Fibroblast of skin of scalp (primary cell): Measurements from ENCODE around the gene S1PR4. TPM values are rescaled to one million over a fixed set of nuclear protein-coding genes. Genes with fewer than 3 reads are reported as not detected.

Experiments
- DNase-seq: peaks from one replicate; pipeline ENCODE4 v3.0.0-alpha.2; 2013
- polyA plus RNA-seq, 2 experiments: library from polyadenylated mRNA; unstranded; fragments of 120-200 nt; gene quantifications; one replicate each; pipeline ENCODE4 v1.2.1, GENCODE V29; 2013; ENCODE audit not compliant: insufficient read length in 2 of 2

The S1PR4 gene, protein sequence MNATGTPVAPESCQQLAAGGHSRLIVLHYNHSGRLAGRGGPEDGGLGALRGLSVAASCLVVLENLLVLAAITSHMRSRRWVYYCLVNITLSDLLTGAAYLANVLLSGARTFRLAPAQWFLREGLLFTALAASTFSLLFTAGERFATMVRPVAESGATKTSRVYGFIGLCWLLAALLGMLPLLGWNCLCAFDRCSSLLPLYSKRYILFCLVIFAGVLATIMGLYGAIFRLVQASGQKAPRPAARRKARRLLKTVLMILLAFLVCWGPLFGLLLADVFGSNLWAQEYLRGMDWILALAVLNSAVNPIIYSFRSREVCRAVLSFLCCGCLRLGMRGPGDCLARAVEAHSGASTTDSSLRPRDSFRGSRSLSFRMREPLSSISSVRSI
- not detected for polyA plus RNA-seq (2013, experiment 1 of 2; ENCODE audit: insufficient read length)
- polyA plus RNA-seq (2013, experiment 2 of 2; ENCODE audit: insufficient read length): not detected

GRCh38 chr19:3178377-3178972, at the start of gene S1PR4:
TSS of gene S1PR4 (plus strand) at chr19:3178769. CDS start at chr19:3178793, 24 bp downstream.
- no peak for DNase-seq

DNA sequence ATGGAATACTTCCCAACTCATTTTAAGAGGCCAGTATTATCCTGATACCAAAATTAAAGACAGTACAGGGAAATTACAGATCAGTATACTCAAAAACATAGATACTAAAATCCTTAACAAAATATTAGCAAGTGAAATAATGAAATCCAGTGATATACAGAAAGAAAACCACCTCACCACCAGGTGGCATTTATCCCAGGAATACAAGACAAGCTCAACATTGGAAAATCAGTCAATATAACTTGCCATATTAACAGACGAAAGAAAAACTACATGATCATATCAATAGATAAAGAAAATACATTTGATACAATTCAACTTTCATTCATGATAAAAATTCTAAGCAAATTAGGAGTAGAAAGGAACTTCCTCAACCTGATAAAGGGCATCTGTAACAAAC, 49.5 kb upstream of the S1PR4 start:
- peak; percentile 57 for DNase-seq

- DNase-seq: no peak
Observed at GRCh38 chr19:3131168-3131567, 47.4 kb upstream of the S1PR4 start.

DNA sequence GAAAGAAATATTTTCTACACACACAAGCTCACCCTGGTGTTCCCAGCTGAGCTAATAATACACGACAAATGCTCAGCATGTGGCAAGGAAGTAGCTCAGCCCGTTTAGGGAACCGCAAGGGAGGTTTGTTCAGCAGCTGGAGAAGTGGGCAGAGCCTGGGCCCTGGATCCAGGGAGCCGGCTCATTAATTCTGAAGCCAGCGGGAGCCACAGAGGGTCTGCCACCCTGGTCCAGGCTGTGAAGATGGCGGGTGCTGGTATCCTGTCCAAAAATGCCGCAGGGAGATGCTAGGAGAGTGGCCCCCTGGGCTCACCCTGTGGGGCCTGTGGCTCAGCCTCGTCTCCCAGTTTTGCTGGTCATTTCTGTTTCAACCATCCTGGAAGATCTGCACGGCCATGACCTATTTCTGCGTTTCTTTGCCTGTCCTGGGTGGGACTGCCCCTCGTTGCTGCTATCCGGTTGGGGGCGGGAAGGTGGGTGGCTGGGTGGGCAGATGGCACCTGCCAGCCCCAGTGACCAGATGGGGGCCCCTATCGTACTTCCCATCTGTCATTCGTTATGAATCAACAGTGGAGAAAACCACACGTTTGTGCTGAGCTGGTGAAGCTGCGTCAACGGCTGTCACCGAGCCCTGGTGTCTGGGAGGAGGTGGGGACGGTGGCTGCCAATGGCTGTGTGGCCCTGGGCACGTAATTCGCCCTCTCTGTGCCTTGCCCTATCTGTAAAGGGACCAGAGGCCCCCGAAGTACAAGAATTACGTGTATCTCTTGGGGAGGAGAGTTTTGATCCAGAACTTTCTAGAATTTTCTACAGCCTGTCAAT, 45.4 kb upstream of the S1PR4 start:
- peak; percentile 58 for DNase-seq

GRCh38 chr19:3133793-3134116, 44.8 kb upstream of the S1PR4 start:
- DNase-seq: no peak

GRCh38 chr19:3135961-3136683, 42.4 kb upstream of the S1PR4 start, which contains the start of gene GNA15:
TSS of gene GNA15 (plus strand) at chr19:3136033. CDS start at chr19:3136451, 418 bp downstream.
- no peak for DNase-seq

DNA sequence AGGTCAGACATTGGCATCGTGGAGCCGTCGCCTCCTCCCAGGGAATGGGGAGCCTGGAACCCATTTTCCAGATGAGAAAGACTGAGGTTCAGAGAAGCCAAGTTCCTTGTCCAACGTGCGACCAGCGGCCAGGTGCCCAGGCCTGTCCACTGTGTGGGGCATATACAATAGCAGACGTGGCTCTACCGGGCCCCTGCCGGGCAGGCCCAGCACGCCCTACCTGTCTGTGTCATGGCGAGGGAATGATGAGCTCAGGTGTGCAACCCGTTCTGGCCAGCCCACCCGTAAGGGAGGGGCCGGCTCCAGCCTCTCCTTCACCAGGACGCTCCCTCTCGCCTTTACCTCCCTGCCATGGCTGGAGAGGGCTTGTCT, 41.9 kb upstream of the S1PR4 start:
- no peak for DNase-seq

GRCh38 chr19:3137119-3137518, 41.5 kb upstream of the S1PR4 start:
- DNase-seq: no peak

DNA sequence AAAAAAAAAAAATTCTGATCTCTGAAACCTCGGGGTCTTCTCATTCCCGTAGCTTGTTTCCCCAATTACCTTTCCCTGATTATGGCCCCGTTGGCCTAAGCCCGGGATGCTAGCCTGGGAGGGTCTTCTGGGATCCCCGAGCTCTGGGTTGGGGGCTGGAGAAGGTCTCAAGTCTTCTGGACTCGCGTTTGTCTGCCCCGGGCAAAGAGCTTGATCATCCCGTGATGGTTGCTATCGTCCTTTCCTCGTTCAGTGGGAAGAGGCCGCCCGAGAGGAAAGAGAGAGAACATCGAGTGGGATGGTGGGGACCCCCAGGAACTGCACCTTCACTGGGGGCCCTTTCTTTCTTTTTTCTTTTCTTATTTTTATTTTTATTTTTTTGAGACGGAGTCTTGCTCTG, 40.3 kb upstream of the S1PR4 start:
- no peak for DNase-seq

DNA sequence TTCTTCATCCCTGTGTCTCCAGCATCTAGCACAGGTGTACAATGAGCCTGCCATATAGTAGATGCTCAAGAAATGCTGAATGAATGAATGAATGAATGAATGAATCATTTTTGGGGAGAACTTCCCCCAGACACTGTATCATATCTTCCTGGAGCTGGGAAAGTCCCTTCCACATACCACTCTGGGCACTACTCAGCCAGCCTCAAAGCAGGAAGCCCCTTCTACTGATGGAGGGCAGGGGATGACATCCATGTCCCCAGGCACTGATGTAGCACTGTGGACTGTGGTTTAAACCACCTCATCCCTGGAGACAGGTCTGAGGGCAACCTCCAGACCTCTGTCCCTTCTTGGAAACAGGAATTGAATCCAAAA, 37.9 kb upstream of the S1PR4 start:
- DNase-seq: no peak

DNA sequence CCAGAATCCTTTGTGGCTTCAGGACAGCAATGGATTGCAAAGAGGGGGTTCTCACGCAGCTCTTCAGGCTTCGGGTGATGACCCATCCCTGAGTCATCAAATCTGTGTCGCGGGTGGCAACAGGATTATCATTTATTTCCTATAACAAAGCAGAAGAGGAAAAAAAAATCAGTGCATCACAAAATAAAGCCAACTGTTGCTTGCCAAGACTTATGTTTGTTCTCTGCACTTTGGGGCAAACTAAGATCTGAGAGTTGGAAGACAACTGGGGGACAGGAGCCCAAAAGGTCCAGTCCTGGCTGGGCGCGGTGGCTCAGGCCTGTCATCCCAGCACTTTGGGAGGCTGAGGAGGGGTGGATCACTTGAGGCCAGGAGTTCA, 36.3 kb upstream of the S1PR4 start:
- DNase-seq: peak; percentile 79

GRCh38 chr19:3142781-3143337, 35.7 kb upstream of the S1PR4 start:
- no peak for DNase-seq

DNA sequence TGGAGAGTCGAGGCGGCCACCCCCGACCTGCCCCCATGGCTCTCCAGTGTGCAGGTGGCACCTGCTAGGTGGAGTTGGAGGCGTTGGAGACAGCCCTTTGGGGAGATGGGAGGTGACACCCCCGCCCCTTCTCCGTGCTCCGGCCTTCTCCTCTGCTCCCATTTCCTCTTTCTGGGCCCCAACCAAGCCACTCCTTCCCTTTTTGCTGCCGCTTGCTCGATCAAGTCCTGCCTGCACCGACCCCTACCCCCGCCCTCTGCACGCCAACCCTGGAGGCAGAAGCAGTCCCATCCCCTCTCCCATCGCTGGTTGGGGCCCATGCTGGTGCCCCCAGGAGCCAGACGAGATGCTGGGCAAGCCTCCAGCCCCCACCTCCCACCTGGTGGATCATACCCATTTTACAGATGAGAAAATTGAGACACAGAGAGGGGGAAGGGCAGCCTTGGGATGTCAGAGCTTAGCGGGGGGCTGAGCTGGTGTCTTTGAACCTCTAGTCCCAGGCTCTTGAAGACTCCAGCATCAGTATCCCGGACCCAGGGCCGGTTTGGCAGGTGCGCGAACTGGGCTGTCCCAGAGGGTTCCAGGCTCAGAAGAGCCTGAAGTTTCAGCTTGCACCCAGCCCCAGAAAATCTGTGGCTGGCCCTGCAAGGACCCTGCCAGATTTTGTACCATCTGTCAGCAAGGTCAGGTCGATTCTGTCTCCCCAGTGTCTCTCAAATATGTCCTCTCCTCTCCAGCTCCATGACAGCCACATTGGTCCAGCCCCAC, 32.5 kb upstream of the S1PR4 start:
- DNase-seq: no peak

GRCh38 chr19:3146677-3147100, 31.9 kb upstream of the S1PR4 start:
- no peak for DNase-seq

- no peak for DNase-seq
Observed at GRCh38 chr19:3148503-3148902, 30.1 kb upstream of the S1PR4 start.

GRCh38 chr19:3149089-3149488, 29.5 kb upstream of the S1PR4 start:
- no peak for DNase-seq

- DNase-seq: no peak
Observed at GRCh38 chr19:3149526-3150505, 28.8 kb upstream of the S1PR4 start.

GRCh38 chr19:3150739-3151329, 27.7 kb upstream of the S1PR4 start:
- no peak for DNase-seq

DNA sequence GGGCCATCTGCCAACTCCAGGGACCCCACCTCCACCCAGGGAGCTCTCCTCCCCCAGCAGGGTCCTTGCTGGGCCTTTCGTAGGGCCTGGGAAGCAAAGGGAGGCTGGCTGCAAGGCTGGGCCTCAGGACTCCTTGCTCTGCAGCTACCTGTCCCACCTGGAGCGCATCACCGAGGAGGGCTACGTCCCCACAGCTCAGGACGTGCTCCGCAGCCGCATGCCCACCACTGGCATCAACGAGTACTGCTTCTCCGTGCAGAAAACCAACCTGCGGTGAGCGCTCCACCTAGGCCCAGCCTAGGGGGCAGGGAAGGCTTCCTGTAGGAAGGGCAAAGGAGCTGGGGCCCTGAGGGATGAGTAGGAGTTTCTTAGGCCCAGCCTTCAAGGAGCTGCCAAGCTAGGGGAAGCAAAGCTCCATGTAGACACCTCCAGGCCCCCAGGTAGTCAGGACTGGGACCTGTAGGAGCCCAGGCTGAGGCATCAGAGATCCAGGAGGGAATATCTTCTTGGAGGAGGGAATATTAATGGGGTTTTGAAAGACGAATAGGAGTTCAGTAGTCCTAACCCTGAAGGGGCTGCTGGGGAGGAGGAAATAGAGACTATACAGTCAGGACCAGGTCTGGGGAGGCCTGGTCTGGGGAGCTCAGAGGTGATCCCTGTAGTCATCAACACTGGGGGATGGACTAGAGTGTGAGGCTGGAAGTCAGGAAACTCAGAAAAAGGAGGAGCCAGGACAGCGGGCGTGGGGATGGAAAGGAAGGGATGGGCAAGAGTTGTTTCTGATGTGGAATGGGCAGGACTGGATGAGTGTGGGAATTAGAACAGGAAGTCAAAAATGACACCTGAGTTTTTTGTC, 26.8 kb upstream of the S1PR4 start:
- no peak for DNase-seq
